Thoracic aorta (tissue), 2 donors: ENCODE measurements around the gene TSPAN2. TPM values are rescaled to one million over a fixed set of nuclear protein-coding genes. Genes with fewer than 3 reads are reported as not detected.

ENCODE experiments used
- ATAC-seq: fragments of 150-250 bp; one replicate; pipeline ENCODE4 v1.8.0; 2017; ENCODE audit warnings: low read depth; ENCODE audit not compliant: insufficient number of reproducible peaks, low FRiP score
- DNase-seq: peaks from one replicate; pipeline ENCODE4 v3.0.0-alpha.2; 2020; ENCODE audit warnings: low spot score
- H3K27ac ChIP-seq, 2 donors: fragments of 200-600 bp; sonication (generic); 1 replicate in 1 of 2; 2 replicates in 1 of 2; pipeline ENCODE4 v1.5.1; 2016; ENCODE audit warnings: mild to moderate bottlenecking in 2 of 2, moderate library complexity in 2 of 2
- H3K27me3 ChIP-seq: fragments of 200-600 bp; sonication (generic); replicated peaks from 2 replicates; pipeline ENCODE4 v1.6.0; 2016; ENCODE audit warnings: mild to moderate bottlenecking; ENCODE audit not compliant: insufficient read depth
- H3K36me3 ChIP-seq: fragments of 200-600 bp; sonication (generic); one replicate; pipeline ENCODE4 v1.5.1; 2016
- H3K4me1 ChIP-seq, 2 donors: fragments of 200-600 bp; sonication (generic); 1 replicate in 1 of 2; 2 replicates in 1 of 2; pipeline versions ENCODE4 v1.5.1 to v1.6.0; 2016; ENCODE audit warnings: low read depth in 2 of 2, mild to moderate bottlenecking in 1 of 2; ENCODE audit not compliant: control insufficient read depth in 1 of 2
- H3K4me3 ChIP-seq: fragments of 200-600 bp; sonication (generic); 2 replicates; pipeline ENCODE4 v1.5.1; 2016; ENCODE audit warnings: mild to moderate bottlenecking
- H3K9me3 ChIP-seq: fragments of 200-600 bp; sonication (generic); 2 replicates; pipeline ENCODE4 v1.5.1; 2016
- total RNA-seq, 2 donors: library from RNA; depleted of rRNA; stranded (reverse); fragments of >200 nt; gene quantifications; one replicate each; pipeline versions ENCODE4 v1.1.0 to v1.2.3, GENCODE V29; 2016
- TF ChIP-seq, protein P1 (sequence below): fragments of 200-600 bp; sonication (generic); IDR thresholded peaks from one replicate; pipeline ENCODE4 v1.5.1; 2019; ENCODE audit warnings: antibody characterized with exemption

The TSPAN2 gene
- total RNA-seq, 2 donors from 2014 or later: 26.2 to 34.3 TPM

DNA sequence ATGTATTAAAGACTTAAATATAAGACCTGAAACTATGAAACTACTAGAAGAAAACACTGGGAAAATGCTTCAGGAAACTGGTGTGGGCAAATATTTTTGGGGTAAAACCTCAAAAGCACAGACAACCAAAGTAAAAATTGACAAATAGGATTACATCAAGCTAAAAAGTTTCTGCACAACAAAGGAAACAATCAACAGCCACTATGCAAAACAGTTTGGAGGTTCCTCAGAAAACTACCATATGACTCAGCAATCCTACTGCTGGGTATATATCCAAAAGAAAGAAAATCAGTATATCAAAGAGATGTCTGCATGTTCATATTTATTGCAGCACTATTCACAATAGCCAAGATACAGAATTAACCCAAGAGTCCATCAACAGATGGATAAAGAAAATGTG lies 42.6 kb downstream of the TSPAN2 start:
- DNase-seq (no peak), ATAC-seq (no peak)
- Histone ChIP-seq H3K4me1 (peaks cover 0 to 18% of the 10 kb centered on the region in 2 donors), H3K9me3 (no peaks in the 10 kb centered on the region), H3K36me3 (peaks cover 9% of the 10 kb centered on the region), H3K27me3 (no peaks in the 10 kb centered on the region), H3K27ac (no peak overlapping the region), H3K4me3 (no peak overlapping the region)
- TF ChIP-seq, protein P1, sequence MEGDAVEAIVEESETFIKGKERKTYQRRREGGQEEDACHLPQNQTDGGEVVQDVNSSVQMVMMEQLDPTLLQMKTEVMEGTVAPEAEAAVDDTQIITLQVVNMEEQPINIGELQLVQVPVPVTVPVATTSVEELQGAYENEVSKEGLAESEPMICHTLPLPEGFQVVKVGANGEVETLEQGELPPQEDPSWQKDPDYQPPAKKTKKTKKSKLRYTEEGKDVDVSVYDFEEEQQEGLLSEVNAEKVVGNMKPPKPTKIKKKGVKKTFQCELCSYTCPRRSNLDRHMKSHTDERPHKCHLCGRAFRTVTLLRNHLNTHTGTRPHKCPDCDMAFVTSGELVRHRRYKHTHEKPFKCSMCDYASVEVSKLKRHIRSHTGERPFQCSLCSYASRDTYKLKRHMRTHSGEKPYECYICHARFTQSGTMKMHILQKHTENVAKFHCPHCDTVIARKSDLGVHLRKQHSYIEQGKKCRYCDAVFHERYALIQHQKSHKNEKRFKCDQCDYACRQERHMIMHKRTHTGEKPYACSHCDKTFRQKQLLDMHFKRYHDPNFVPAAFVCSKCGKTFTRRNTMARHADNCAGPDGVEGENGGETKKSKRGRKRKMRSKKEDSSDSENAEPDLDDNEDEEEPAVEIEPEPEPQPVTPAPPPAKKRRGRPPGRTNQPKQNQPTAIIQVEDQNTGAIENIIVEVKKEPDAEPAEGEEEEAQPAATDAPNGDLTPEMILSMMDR: no peak

DNA sequence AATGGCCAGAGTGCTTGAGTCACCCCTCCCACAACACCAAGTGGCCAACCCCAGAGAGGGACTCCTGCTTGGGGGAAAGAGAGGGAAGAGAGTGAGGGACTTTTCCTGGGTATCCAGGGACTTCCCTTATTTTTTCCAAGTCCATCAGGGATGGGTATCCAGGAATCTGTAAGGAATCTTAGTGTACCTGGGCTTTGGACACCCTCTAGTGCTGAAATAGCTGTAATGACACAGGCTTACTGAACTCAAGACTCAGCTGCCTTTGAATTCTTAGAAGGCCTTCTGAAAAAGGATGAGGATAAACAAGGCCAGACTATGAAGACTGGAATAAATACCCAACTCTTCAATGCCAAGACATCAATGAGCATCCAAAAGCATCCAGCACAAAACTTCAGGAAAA lies 47.6 kb downstream of the TSPAN2 start:
- Histone ChIP-seq H3K4me3 (no peak overlapping the region), H3K4me1 (peaks cover 0 to 8% of the 10 kb centered on the region in 2 donors), H3K27ac (no peak overlapping the region), H3K27me3 (no peaks in the 10 kb centered on the region), H3K36me3 (peaks cover 9% of the 10 kb centered on the region), H3K9me3 (no peaks in the 10 kb centered on the region)
- TF ChIP-seq, protein P1: no peak
- DNase-seq: no peak
- no peak for ATAC-seq

DNA sequence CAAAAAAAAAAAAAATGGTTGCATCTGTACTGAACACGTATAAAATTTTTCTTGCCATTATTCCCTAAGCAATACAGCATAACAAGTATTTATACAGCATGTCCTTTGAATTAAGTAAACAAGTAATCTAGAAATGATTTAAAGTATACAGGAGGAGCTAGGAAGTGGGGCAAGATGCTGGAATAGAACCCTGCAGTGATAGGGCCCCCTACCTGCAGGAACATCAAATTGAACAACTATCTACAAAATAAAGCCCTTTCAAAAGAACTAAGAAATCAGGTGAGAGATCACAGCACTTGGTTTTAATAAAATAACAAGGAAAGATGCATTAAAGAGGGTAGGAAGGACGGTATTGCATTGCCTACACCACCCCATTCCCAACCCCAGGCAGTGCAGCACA lies 48.8 kb downstream of the TSPAN2 start:
- TF ChIP-seq, protein P1: no peak
- no peaks in the 10 kb centered on the region for H3K9me3 ChIP-seq
- ATAC-seq: no peak
- peaks cover 7% of the 10 kb centered on the region for H3K36me3 ChIP-seq
- H3K4me3 ChIP-seq: no peak overlapping the region
- H3K27ac ChIP-seq: no peak overlapping the region
- H3K27me3 ChIP-seq: no peaks in the 10 kb centered on the region
- peaks cover 0 to 10% of the 10 kb centered on the region in 2 donors for H3K4me1 ChIP-seq
- no peak for DNase-seq

DNA sequence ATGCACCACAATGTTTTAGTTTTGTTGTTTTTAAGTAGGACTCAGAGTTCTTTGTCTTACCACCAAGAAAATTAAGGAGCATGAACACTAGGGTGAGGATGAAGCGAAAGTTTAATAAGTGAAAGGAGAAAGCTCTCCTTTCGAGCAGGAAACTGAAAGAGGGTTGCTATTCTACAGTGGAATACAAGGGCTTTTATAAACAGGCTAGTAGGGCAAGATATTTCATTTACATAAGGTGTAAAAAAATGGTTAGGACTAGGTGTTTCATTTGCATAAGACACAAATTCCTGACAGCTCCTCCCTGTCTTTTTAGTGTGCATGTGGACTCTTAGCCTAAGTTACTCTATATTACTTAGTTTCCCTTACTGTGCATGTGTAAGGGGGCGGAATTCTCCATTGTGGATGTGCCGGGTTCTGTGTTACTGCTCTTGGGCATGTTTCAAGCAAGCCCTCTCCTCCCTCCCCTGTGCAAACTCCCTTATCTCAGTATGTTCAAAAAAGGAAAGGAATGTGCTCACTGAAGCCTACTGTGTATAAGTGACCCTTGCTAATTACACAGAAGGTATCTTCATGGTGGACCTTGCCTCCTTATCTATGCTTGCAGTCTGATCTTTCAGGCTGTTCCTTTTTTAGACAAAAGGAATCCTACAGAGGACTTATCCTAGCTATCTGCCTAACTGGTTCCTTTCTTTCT lies 52.3 kb downstream of the TSPAN2 start:
- no peak overlapping the region for H3K4me3 ChIP-seq
- H3K9me3 ChIP-seq: no peaks in the 10 kb centered on the region
- DNase-seq (no peak), ATAC-seq (no peak)
- no peaks in the 10 kb centered on the region for H3K27me3 ChIP-seq
- no peaks in the 10 kb centered on the region for H3K36me3 ChIP-seq
- peaks cover 0 to 10% of the 10 kb centered on the region in 2 donors for H3K4me1 ChIP-seq
- TF ChIP-seq, protein P1: no peak
- H3K27ac ChIP-seq: no peak overlapping the region

DNA sequence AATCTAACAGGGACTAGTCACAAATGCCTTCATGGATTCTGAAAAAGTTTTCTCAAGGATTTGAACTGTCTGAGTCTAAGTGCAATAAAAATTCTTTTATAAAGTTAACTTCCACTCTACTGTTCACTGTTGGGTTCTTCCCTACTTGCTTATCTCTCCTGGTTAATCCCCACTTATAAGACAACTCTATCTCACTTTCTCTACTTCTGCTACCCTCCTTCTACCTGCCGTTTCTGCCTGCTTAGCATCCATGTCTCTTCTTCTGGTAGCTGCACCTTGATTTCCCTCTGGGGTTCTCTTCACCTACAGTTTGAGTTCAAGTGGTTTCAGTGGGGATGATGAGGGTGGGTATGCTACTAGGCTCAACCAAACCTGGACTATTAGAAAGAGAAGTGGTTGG lies 53.7 kb downstream of the TSPAN2 start:
- ATAC-seq (no peak), DNase-seq (no peak)
- Histone ChIP-seq H3K4me1 (peaks cover 0 to 10% of the 10 kb centered on the region in 2 donors), H3K9me3 (no peaks in the 10 kb centered on the region), H3K4me3 (no peak overlapping the region), H3K36me3 (no peaks in the 10 kb centered on the region), H3K27me3 (no peaks in the 10 kb centered on the region), H3K27ac (no peak overlapping the region)
- TF ChIP-seq, protein P1: no peak
